ENCODE results near the gene IL12RB2. TPM values are rescaled to one million over a fixed set of nuclear protein-coding genes. Genes with fewer than 3 reads are reported as not detected.

IL12RB2 gene
- total and polyA plus RNA-seq, 2 of the 13 experiments (the other 11 are each of a cell fraction or from before 2014, with no cell fraction given) = not detected

DNA sequence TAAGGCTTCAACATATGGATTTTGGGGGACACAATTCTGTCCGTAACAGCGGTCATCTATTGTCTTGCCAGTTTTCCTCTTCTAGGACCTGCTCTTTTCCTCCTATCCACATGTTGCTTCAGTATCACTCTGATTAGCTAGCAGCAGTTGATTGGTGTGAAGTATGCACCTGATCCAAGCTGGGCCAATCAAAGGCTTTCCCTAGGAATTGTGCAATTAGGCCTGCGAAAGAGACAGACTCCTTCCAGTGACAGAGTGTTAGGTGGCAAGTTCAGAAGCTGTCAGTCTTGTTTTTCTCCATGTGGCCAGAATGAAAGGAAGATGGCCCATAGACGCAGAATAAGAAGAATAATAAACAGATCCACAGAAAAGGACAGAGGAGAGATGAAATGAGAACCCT, 34.1 kb upstream of the IL12RB2 start (continued):
- TF ChIP-seq, protein P1, sequence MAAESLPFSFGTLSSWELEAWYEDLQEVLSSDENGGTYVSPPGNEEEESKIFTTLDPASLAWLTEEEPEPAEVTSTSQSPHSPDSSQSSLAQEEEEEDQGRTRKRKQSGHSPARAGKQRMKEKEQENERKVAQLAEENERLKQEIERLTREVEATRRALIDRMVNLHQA (CRISPR knock-in tag; IDR thresholded peaks at IDR 0.05) = no peak
- TF ChIP-seq ASH2L (IDR thresholded peaks at IDR 0.05; ENCODE audit: insufficient read length, low read depth, low read length) = no peak
- TF ChIP-seq SSRP1 (CRISPR knock-in tag; IDR thresholded peaks at IDR 0.05) = no peak
- TF ChIP-seq, protein P2, sequence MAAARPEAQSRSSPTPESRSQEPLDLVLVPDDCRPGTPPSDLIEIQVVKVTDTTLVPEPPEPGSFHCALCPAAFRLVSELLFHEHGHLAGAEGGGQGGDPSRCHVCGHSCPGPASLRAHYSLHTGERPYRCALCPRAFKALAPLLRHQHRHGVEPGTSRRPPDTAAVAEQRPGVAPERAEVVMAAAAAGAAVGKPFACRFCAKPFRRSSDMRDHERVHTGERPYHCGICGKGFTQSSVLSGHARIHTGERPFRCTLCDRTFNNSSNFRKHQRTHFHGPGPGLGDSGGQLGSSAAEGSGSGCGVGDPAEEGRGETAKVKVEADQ (CRISPR knock-in tag; IDR thresholded peaks at IDR 0.05; ENCODE audit: borderline replicate concordance) = no peak
- TF ChIP-seq, protein P3, sequence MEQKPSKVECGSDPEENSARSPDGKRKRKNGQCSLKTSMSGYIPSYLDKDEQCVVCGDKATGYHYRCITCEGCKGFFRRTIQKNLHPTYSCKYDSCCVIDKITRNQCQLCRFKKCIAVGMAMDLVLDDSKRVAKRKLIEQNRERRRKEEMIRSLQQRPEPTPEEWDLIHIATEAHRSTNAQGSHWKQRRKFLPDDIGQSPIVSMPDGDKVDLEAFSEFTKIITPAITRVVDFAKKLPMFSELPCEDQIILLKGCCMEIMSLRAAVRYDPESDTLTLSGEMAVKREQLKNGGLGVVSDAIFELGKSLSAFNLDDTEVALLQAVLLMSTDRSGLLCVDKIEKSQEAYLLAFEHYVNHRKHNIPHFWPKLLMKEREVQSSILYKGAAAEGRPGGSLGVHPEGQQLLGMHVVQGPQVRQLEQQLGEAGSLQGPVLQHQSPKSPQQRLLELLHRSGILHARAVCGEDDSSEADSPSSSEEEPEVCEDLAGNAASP (CRISPR knock-in tag; IDR thresholded peaks at IDR 0.05; ENCODE audit: borderline replicate concordance) = no peak

DNA sequence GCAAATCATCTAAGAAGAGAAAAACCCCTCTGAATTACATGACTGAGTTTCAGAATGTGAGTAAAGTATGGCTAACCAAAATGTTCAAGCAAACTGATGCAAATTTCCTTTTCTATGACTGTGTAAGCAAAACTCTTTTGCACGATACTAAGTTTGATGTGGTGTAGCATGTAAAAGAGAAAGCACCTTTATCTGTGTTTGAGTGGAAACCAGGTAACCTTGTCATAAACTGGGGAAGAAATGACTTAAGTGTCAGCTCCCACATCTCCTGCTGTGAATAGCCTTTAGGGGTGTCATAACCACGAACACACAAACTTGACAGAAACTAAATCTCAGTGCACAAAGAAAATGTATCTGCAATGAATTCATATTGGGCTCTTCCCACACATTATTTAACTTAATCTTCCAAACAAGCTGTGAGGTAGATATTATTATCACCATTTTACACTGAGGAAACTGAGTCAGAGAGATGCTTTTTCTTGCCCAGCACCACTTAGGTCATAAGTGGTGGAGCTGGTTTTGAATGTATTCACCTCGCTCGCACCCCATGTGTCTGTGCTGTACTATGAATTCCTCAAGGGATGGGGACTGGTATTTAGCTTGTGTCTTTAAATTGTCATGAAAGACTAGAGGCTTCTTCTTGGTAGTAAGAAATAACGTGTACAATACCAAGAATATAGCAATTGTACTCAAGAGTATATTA, 32.9 kb upstream of the IL12RB2 start:
- Histone ChIP-seq H3K4me1 (ENCODE audit: insufficient read depth, low read length) (no peaks in the 10 kb centered on the region), H3K9ac (ENCODE audit: insufficient read depth, low read depth, low read length) (no peak overlapping the region), H3K4me2 (ENCODE audit: low read depth, low read length) (no peak overlapping the region), H3K27ac (ENCODE audit: extremely low read length, insufficient read depth, low read length) (no peak overlapping the region), H4K20me1 (ENCODE audit: insufficient read depth, low read length) (no peaks in the 10 kb centered on the region), H3K9me3 (ENCODE audit: low read length) (no peaks in the 10 kb centered on the region), H3K27me3 (ENCODE audit: control insufficient read depth in 1 of 2, insufficient read depth in 2 of 2, low read length in 2 of 2) (no peaks in the 10 kb centered on the region), H3K36me3 (replicated peaks in 1 of 2; ENCODE audit: control insufficient read depth in 1 of 2, insufficient read depth in 2 of 2, low read length in 2 of 2) (no peaks in the 10 kb centered on the region), H3K4me3 (replicated peaks in 1 of 3; ENCODE audit: insufficient read depth in 1 of 3, low read depth in 2 of 3, low read length in 3 of 3) (no peak overlapping the region), H2AFZ (ENCODE audit: low read length) (no peak overlapping the region), H3K79me2 (ENCODE audit: insufficient read depth, low read length) (no peaks in the 10 kb centered on the region)
- in situ Hi-C loops (cut with HindIII; ENCODE audit: extremely low pct_ligation_motif_present, low pct_unique_long_range_greater_than_20kb) = no loop called here
- no TSS peak for BruUV-seq (replicated peaks)
- intact Hi-C loops (cut with micrococcal nuclease; ENCODE audit: unreplicated experiment) = no loop called here
- DNase-seq (ENCODE audit: low spot score) (no peak), ATAC-seq (no peak), FAIRE-seq (no peak)
- ChIA-PET CTCF (ENCODE audit: low intra/inter-chr PET ratio, low total read pairs) (no interaction called here), POLR2A (no interaction called here)
- whole genome bisulfite sequencing (ENCODE audit: low lambda C conversion rate) = 0% methylated on average over 5 of the region's 5 CpGs
- TF ChIP-seq ZNF232 (CRISPR knock-in tag; IDR thresholded peaks at IDR 0.05; ENCODE audit: borderline replicate concordance) (no peak), NFIB (CRISPR knock-in tag; IDR thresholded peaks at IDR 0.05; ENCODE audit: borderline replicate concordance) (no peak)
- TF ChIP-seq, protein P4, sequence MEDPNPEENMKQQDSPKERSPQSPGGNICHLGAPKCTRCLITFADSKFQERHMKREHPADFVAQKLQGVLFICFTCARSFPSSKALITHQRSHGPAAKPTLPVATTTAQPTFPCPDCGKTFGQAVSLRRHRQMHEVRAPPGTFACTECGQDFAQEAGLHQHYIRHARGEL (CRISPR knock-in tag; IDR thresholded peaks at IDR 0.05) = no peak
- TF ChIP-seq, protein P5, sequence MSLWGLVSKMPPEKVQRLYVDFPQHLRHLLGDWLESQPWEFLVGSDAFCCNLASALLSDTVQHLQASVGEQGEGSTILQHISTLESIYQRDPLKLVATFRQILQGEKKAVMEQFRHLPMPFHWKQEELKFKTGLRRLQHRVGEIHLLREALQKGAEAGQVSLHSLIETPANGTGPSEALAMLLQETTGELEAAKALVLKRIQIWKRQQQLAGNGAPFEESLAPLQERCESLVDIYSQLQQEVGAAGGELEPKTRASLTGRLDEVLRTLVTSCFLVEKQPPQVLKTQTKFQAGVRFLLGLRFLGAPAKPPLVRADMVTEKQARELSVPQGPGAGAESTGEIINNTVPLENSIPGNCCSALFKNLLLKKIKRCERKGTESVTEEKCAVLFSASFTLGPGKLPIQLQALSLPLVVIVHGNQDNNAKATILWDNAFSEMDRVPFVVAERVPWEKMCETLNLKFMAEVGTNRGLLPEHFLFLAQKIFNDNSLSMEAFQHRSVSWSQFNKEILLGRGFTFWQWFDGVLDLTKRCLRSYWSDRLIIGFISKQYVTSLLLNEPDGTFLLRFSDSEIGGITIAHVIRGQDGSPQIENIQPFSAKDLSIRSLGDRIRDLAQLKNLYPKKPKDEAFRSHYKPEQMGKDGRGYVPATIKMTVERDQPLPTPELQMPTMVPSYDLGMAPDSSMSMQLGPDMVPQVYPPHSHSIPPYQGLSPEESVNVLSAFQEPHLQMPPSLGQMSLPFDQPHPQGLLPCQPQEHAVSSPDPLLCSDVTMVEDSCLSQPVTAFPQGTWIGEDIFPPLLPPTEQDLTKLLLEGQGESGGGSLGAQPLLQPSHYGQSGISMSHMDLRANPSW (CRISPR knock-in tag; IDR thresholded peaks at IDR 0.05; ENCODE audit: borderline replicate concordance) = no peak
